Activated naive CD4-positive, alpha-beta T cell treated with anti-CD3 and anti-CD28 coated beads, Interleukin-2, amount 10 ng/mL, durations not matched to agents 5 hours and 36 hours (primary cell): ENCODE data around the gene NGDN. TPM values are rescaled to one million over a fixed set of nuclear protein-coding genes. Genes with fewer than 3 reads are reported as not detected.

Experiments used
- total RNA-seq, 2 experiments: library from RNA; stranded (reverse); gene quantifications; one replicate each; pipeline ENCODE4 v1.2.3, GENCODE V29; 2021

The NGDN gene
- total RNA-seq = 10 to 100 TPM; 41.3 to 42.3 TPM

GRCh38 chr14:23469127-23469905 is at the start of gene NGDN:
Gene NGDN (plus strand): TSS chr14:23469703. CDS start chr14:23469716, 13 bp downstream.

GRCh38 chr14:23435543-23436326 is 33.8 kb upstream of the NGDN start, which contains the start of gene MYH7:
Gene MYH7 (minus strand): TSS chr14:23435660. CDS start chr14:23433732, 1,928 bp downstream.

Other genes starting within 250 kb of the NGDN start
- not detected for gene RNF212B, start 231.8 kb upstream of the NGDN start, total RNA-seq
- 10 to 100 TPM; 13.4 to 13.5 TPM for gene HOMEZ, start 183.6 kb upstream of the NGDN start, total RNA-seq
- 10 to 100 TPM; 46.0 to 56.1 TPM for gene PPP1R3E, start 166.8 kb upstream of the NGDN start, total RNA-seq
- 1 to 10 TPM; 2.1 to 3.0 TPM for gene BCL2L2, start 162.9 kb upstream of the NGDN start, total RNA-seq
- 100 to 1,000 TPM; 186 to 197 TPM for gene PABPN1, start 148.2 kb upstream of the NGDN start, total RNA-seq
- 1 to 10 TPM; 2.1 to 2.2 TPM for gene SLC22A17, start 116.8 kb upstream of the NGDN start, total RNA-seq
- gene EFS, start 104.5 kb upstream of the NGDN start, total RNA-seq = not detected
- not detected for gene IL25, start 96.9 kb upstream of the NGDN start, total RNA-seq
- not detected for gene CMTM5, start 92.7 kb upstream of the NGDN start, total RNA-seq
- not detected for gene MYH6, start 61.4 kb upstream of the NGDN start, total RNA-seq
- not detected for gene MYH7, start 34.0 kb upstream of the NGDN start, total RNA-seq
- under 1 TPM; 0.53 to 0.93 TPM for gene ZFHX2, start 82.1 kb downstream of the NGDN start, total RNA-seq
- 10 to 100 TPM; 10.3 to 13.4 TPM for gene THTPA, start 86.6 kb downstream of the NGDN start, total RNA-seq
- gene AP1G2, start 98.1 kb downstream of the NGDN start, total RNA-seq = 100 to 1,000 TPM; 299 to 314 TPM
- under 1 TPM; 0.07 to 0.10 TPM for gene JPH4, start 109.1 kb downstream of the NGDN start, total RNA-seq
- gene DHRS2, start 166.7 kb downstream of the NGDN start, total RNA-seq = under 1 TPM; 0.18 to 0.24 TPM